Measurements from ENCODE around the gene INSC.

INSC gene

DNA sequence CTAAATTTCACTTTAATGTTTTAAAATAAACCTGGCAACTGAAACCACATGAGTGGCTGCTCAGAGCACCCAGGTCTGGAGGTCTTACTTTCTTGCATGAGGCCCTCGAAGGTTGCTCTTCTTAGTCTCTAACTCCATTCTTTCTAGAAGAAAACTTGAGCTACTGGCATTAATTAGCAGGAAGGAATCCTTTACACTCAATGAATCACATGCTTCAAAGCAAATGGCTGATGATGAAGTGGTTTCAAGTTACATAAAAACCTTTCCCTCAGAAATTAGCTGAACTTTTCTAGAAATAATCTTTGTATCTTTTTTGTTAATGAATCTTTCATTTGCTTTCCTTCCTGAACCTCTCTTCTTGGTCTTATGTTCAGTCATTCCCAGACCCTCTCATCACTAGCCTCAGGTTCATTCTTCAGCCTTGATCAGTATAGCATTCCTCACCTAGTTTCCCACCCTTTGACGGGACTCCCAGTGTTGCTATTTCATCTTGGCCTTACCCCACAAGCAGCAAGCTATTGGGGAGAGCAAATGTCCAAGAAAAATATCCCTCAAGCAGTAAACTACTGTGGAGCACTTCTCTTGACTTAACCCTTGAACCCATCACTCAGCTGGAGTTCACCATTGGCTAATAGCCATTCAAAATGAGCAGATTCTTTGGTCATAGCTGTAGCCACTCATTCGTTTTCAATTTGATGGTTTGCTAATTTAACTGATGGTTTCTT, 75.1 kb downstream of the INSC start:
- TF ChIP-seq, protein P1, sequence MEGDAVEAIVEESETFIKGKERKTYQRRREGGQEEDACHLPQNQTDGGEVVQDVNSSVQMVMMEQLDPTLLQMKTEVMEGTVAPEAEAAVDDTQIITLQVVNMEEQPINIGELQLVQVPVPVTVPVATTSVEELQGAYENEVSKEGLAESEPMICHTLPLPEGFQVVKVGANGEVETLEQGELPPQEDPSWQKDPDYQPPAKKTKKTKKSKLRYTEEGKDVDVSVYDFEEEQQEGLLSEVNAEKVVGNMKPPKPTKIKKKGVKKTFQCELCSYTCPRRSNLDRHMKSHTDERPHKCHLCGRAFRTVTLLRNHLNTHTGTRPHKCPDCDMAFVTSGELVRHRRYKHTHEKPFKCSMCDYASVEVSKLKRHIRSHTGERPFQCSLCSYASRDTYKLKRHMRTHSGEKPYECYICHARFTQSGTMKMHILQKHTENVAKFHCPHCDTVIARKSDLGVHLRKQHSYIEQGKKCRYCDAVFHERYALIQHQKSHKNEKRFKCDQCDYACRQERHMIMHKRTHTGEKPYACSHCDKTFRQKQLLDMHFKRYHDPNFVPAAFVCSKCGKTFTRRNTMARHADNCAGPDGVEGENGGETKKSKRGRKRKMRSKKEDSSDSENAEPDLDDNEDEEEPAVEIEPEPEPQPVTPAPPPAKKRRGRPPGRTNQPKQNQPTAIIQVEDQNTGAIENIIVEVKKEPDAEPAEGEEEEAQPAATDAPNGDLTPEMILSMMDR (conservative IDR thresholded peaks at IDR 0.05; ENCODE audit: control insufficient read depth, insufficient read depth, low read depth, low read length), result no peak
- DNase-seq (ENCODE audit: low read depth), result peak; percentile 56
- H3K4me3 ChIP-seq (ENCODE audit: control insufficient read depth, low read depth, low read length), result no peak overlapping the region

DNA sequence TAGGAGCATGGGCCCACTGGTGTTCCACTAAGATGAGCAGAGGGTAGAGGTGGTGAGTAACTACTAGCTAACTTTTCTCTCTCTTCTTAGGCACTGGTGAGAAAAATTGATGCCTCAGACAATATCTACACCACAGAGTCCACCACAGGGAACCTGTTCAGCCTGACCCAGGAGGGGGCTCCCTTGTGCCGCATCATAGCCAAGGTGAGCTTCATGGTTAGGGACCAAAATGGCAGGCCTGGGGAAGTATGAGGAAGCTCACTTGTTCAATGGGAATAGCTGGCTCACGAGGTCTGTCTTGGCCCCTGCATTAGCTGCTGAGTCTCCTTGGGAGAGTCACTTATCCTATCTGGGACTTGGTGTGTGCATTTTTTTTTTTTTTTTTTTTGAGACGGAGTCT, 75.9 kb downstream of the INSC start:
- no peak overlapping the region for H3K4me3 ChIP-seq (ENCODE audit: control insufficient read depth, low read depth, low read length)
- TF ChIP-seq, protein P1 (conservative IDR thresholded peaks at IDR 0.05; ENCODE audit: control insufficient read depth, insufficient read depth, low read depth, low read length), result no peak
- no peak for DNase-seq (ENCODE audit: low read depth)

DNA sequence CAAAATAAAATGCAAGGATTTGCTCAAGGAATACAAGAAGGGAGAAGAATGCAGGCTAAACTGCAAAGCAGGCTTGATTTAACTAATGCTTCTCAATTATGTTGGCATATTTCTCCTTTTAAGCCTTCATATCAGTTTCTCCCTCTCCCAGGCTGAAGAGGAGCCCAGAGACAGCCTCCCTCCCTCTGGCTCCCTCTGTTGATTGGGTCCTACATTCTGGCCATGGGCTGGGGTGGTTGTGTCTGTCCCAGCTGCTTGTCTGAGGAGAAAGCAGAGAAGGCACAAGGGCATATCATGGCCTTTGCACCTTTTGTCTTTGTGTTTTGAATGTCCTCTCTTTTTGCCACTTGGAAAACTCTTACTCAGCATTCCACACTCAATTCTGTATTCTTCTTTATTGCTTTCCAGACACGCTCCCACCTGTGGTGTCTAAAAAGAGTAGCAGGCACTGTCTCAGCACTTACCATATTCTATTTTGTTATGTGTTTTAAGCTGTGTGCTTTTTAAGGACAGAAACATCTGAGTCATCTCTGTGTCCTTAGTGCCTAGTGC, 77.4 kb downstream of the INSC start:
- TF ChIP-seq, protein P1 (conservative IDR thresholded peaks at IDR 0.05; ENCODE audit: control insufficient read depth, insufficient read depth, low read depth, low read length), result no peak
- no peak for DNase-seq (ENCODE audit: low read depth)
- H3K4me3 ChIP-seq (ENCODE audit: control insufficient read depth, low read depth, low read length), result no peak overlapping the region

DNA sequence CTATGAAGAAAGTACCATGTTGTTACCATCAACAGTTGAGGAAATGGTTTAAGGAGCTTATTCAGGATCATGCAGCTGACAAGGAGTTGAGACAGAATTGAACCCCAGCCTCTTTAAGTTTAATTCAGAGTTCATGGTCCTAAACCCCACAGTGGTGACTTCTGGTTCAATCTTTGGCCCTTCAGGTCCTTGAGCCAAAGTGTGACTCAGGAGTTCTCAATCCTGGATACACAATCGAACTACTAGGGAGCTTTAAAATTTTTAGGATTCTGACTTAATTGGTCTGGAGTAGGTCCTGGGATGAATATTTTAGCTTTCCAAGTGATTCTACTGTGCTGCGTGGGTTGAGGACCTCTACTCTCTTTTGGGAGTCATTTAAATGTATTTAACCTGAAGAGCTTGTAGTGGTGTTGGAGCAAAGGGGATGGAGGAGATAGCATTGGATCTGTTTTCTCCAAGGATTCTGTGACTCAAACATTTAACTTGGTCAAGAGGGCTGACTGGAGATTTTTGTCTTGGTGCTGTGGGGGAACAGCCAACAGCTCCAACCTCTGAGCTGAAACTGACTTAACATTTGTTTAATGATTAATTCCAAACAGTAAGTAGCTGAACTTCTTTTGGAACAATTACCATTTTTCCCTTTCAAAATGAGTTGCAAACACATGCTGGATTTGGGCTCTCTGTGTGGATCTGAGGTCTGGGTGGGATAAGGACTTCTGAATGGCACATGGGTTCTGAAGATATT, 80.1 kb downstream of the INSC start:
- TF ChIP-seq, protein P1 (conservative IDR thresholded peaks at IDR 0.05; ENCODE audit: control insufficient read depth, insufficient read depth, low read depth, low read length), result no peak
- H3K4me3 ChIP-seq (ENCODE audit: control insufficient read depth, low read depth, low read length), result no peak overlapping the region

DNA sequence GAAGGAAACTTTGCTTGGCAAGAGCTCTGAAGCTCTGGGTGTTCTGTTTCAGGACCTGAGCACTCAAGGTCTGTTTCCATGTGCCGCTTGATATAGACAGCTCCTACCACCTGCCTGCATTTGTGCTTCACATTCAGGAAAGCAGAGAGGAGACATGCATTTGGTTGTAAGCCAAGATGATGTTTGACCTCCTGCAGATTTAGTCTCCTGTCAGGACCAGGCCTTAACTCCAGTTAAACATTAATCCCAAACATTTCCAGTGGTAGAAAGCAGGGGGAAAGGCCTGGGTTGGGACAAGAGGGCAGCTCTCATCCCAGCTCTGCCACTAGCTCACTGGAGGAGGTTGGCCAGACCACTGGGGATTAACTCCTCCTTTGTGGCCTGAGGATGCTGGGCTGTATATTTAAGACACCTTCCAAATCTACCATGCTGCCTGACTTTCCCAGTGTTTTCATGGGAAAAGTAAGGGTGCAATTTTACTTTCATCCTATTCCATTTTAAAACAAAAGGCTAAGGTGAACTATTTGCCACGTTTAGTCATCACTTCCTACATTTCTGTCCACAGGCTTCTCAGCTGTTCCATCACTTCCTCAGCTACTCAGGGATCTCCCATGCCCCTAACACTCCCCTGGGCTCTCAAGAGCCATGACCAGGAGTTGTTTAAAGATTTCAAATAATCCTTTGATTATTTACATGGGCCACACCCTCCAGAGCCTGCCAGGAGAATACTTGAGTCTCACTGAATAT, 80.9 kb downstream of the INSC start:
- H3K4me3 ChIP-seq (ENCODE audit: control insufficient read depth, low read depth, low read length), result no peak overlapping the region
- TF ChIP-seq, protein P1 (conservative IDR thresholded peaks at IDR 0.05; ENCODE audit: control insufficient read depth, insufficient read depth, low read depth, low read length), result no peak
- no peak for DNase-seq (ENCODE audit: low read depth)

More for the DNA sequence above, 80.1 kb downstream of the INSC start:
- peak; percentile 51 for DNase-seq (ENCODE audit: low read depth)

DNA sequence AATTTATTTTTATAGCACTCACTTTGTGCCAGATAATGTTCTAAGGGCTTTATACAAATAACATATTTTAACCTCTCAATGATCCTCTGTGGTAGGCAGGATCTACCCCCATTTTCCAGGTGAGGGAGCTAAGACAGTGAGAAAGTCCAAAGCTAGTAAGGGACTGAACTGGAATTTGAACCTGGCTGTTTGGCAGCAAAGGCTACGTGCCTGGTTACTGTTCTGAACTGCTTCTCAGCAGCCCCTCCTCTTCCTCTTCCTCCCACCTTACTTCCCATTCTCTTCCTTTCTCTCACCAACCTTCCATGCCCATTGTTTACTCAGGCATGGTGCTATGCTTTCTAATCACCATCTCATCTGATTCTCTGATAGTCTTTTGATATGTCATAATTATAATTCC, 82.0 kb downstream of the INSC start:
- no peak overlapping the region for H3K4me3 ChIP-seq (ENCODE audit: control insufficient read depth, low read depth, low read length)
- TF ChIP-seq, protein P1 (conservative IDR thresholded peaks at IDR 0.05; ENCODE audit: control insufficient read depth, insufficient read depth, low read depth, low read length), result no peak
- DNase-seq (ENCODE audit: low read depth), result no peak

Data from fibroblast of mammary gland (primary cell).